ENCODE measurements around the gene MLLT6. TPM values are rescaled to one million over a fixed set of nuclear protein-coding genes. Genes with fewer than 3 reads are reported as not detected.

Gene MLLT6
- total and polyA plus RNA-seq, 2 of the 13 experiments (the other 11 are each of a cell fraction or from before 2014, with no cell fraction given) = 50.7 to 69.5 TPM

DNA sequence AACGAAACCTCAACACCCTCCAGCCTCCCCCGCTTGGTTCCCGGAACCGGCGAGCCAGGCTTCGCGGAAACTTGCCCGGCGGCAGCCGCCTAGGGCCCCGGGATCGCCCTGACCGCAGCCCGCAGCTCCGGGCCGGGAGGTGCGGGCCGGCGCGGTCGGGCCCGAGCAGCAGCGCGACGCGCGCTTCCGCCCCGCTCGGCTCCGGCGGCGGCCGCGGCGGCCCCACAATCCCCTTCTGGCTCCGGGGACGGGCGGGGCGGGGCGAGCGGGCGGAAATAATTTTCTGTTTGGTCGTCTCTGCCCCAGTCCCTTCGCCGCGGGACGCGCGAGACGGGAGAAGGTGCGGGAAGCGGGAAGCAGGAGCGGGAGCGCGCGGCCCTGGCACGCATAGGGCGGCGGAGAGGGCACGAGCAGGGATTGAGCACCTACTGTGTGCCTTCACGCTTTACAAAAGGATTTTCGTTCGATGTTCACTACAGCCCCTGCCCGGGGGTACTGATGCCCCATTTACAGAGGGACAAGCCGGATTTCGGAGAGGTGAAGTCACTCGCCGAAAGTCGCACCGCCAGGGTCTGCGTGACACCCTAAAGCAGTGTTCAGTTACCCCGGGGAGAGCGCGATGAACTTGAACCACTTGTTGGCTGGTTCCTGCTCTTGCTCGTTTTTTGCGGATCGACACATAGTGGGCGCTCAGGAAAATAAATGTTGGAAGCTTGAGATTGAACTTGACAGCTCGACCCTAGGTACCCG, 2.7 kb upstream of the MLLT6 start (continued):
- TF ChIP-seq, protein P1, sequence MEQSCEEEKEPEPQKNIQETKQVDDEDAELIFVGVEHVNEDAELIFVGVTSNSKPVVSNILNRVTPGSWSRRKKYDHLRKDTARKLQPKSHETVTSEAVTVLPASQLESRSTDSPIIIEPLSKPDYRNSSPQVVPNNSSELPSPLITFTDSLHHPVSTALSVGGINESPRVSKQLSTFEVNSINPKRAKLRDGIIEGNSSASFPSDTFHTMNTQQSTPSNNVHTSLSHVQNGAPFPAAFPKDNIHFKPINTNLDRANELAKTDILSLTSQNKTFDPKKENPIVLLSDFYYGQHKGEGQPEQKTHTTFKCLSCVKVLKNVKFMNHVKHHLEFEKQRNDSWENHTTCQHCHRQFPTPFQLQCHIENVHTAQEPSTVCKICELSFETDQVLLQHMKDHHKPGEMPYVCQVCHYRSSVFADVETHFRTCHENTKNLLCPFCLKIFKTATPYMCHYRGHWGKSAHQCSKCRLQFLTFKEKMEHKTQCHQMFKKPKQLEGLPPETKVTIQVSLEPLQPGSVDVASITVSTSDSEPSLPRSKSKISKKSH (CRISPR knock-in tag; IDR thresholded peaks at IDR 0.05; ENCODE audit: borderline replicate concordance) = no peak
- TF ChIP-seq, protein P2, sequence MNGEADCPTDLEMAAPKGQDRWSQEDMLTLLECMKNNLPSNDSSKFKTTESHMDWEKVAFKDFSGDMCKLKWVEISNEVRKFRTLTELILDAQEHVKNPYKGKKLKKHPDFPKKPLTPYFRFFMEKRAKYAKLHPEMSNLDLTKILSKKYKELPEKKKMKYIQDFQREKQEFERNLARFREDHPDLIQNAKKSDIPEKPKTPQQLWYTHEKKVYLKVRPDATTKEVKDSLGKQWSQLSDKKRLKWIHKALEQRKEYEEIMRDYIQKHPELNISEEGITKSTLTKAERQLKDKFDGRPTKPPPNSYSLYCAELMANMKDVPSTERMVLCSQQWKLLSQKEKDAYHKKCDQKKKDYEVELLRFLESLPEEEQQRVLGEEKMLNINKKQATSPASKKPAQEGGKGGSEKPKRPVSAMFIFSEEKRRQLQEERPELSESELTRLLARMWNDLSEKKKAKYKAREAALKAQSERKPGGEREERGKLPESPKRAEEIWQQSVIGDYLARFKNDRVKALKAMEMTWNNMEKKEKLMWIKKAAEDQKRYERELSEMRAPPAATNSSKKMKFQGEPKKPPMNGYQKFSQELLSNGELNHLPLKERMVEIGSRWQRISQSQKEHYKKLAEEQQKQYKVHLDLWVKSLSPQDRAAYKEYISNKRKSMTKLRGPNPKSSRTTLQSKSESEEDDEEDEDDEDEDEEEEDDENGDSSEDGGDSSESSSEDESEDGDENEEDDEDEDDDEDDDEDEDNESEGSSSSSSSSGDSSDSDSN (CRISPR knock-in tag; IDR thresholded peaks at IDR 0.05) = peak; percentile 92
- TF ChIP-seq CBFB (CRISPR knock-in tag; IDR thresholded peaks at IDR 0.05) (peak; percentile 83; the same call in 1 of the 2 replicates), ZNF20 (CRISPR knock-in tag; IDR thresholded peaks at IDR 0.05) (0 out of 2 replicates have a peak, but pooled peaks have one; percentile 40), RFX3 (CRISPR knock-in tag; IDR thresholded peaks at IDR 0.05) (no peak), PITX1 (CRISPR knock-in tag; IDR thresholded peaks at IDR 0.05) (peak; percentile 55), PRPF4 (IDR thresholded peaks at IDR 0.05; ENCODE audit: low read depth, low read length, poor library complexity, severe bottlenecking) (no peak), ZFYVE20 (CRISPR knock-in tag; IDR thresholded peaks at IDR 0.05; ENCODE audit: borderline replicate concordance, low read depth) (peak; percentile 67; the same call in 1 of the 2 replicates), ZNF138 (CRISPR knock-in tag; IDR thresholded peaks at IDR 0.05; ENCODE audit: low read depth) (no peak; the same call in 1 of the 2 replicates), ZNF549 (CRISPR knock-in tag; IDR thresholded peaks at IDR 0.05) (no peak), FOXA1 (IDR thresholded peaks at IDR 0.05) (no peak), FOXA1 (CRISPR knock-in tag; IDR thresholded peaks at IDR 0.05) (peak; percentile 43)
- TF ChIP-seq, protein P3, sequence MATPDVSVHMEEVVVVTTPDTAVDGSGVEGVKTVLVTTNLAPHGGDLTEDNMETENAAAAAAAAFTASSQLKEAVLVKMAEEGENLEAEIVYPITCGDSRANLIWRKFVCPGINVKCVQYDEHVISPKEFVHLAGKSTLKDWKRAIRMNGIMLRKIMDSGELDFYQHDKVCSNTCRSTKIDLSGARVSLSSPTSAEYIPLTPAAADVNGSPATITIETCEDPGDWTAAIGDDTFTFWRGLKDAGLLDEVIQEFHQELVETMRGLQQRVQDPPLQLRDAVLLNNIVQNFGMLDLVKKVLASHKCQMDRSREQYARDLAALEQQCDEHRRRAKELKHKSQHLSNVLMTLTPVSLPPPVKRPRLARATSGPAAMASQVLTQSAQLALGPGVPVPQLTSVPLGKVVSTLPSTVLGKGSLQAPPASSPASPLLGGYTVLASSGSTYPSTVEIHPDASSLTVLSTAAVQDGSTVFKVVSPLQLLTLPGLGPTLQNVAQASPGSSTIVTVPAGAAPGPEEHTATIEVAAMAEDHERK (CRISPR knock-in tag; IDR thresholded peaks at IDR 0.05; ENCODE audit: low read depth) = 0 out of 2 replicates have a peak, but pooled peaks have one; percentile 38
- TF ChIP-seq, protein P4, sequence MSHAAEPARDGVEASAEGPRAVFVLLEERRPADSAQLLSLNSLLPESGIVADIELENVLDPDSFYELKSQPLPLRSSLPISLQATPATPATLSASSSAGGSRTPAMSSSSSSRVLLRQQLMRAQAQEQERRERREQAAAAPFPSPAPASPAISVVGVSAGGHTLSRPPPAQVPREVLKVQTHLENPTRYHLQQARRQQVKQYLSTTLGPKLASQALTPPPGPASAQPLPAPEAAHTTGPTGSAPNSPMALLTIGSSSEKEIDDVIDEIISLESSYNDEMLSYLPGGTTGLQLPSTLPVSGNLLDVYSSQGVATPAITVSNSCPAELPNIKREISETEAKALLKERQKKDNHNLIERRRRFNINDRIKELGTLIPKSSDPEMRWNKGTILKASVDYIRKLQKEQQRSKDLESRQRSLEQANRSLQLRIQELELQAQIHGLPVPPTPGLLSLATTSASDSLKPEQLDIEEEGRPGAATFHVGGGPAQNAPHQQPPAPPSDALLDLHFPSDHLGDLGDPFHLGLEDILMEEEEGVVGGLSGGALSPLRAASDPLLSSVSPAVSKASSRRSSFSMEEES (CRISPR knock-in tag; IDR thresholded peaks at IDR 0.05) = peak; percentile 72
- TF ChIP-seq, protein P5, sequence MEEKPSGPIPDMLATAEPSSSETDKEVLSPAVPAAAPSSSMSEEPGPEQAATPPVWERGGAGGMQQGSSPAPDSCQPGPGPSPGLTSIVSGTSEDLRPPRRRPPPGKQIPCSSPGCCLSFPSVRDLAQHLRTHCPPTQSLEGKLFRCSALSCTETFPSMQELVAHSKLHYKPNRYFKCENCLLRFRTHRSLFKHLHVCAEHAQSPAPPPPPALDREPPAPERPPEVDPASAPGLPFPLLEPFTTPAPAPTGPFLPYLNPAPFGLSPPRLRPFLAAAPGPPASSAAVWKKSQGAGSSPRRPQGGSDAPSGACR (CRISPR knock-in tag; IDR thresholded peaks at IDR 0.05) = no peak; the same call in none of the 2 replicates
- TF ChIP-seq, protein P6, sequence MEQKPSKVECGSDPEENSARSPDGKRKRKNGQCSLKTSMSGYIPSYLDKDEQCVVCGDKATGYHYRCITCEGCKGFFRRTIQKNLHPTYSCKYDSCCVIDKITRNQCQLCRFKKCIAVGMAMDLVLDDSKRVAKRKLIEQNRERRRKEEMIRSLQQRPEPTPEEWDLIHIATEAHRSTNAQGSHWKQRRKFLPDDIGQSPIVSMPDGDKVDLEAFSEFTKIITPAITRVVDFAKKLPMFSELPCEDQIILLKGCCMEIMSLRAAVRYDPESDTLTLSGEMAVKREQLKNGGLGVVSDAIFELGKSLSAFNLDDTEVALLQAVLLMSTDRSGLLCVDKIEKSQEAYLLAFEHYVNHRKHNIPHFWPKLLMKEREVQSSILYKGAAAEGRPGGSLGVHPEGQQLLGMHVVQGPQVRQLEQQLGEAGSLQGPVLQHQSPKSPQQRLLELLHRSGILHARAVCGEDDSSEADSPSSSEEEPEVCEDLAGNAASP (CRISPR knock-in tag; IDR thresholded peaks at IDR 0.05; ENCODE audit: borderline replicate concordance) = peak; percentile 57; the same call in 1 of the 2 replicates
- TF ChIP-seq, protein P7, sequence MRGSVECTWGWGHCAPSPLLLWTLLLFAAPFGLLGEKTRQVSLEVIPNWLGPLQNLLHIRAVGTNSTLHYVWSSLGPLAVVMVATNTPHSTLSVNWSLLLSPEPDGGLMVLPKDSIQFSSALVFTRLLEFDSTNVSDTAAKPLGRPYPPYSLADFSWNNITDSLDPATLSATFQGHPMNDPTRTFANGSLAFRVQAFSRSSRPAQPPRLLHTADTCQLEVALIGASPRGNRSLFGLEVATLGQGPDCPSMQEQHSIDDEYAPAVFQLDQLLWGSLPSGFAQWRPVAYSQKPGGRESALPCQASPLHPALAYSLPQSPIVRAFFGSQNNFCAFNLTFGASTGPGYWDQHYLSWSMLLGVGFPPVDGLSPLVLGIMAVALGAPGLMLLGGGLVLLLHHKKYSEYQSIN (CRISPR knock-in tag; IDR thresholded peaks at IDR 0.05; ENCODE audit: borderline replicate concordance) = no peak

Data from HepG2 (cell line).